ENCODE results near the gene PRPF40A. TPM values are rescaled to one million over a fixed set of nuclear protein-coding genes. Genes with fewer than 3 reads are reported as not detected.
A peak's percentile ranks its signal among the peaks of the same experiment; 100 is the strongest.
"Not testable (repeated sequence)": the region's sequence is repeated elsewhere in the genome, so short reads cannot be mapped to it uniquely, and the experiment has no call there.

PRPF40A gene
- total RNA-seq, 2 donors from 2014 or later: 124 to 150 TPM

DNA sequence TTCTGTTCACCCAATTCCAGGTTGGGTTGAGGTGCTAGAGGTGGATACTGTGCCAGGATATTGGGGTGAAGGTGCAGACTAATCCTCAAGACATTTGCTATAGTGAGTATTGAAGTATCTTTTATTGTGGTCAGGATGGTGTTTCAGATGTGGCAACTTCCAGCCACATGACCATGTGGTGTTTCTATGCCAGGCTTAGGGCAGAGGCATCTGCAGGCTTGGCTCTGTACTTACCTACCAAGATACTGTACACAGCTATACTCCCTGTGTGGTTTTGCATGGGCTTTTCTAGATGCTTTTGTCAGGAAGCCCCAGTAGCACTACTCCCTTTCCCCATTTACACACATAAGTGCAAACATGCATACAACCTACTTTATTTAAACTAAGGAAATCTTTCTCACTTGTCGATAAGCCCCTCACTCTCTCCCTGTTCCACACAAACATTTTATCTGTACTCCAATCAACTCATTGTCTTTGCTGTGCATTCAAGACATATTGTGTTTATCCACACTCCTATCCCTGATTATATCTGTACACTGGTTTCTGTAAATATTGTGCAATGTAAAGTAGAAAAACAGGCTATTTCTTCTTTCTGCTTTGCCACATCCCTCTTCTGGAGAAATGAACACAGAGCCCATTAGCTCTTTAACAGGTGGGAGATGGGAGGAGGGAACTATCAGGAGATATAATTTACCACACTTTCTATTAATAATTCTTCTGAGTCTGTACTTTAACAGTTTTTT, 13.5 kb upstream of the PRPF40A start:
- DNase-seq (ENCODE audit: low spot score): peak; percentile 75
- Mint-ChIP-seq H3K27ac (peak overlapping the region; percentile 4 to 81), H3K36me3 (no peaks in the 10 kb centered on the region), H3K4me3 (peak overlapping the region; percentile 43), H3K27me3 (no peaks in the 10 kb centered on the region), H3K4me1 (ENCODE audit: low read depth in 2 of 2) (peaks cover 16 to 30% of the 10 kb centered on the region in 2 donors), H3K9me3 (no peaks in the 10 kb centered on the region)
- peak; percentile 95 to 98 for ATAC-seq

DNA sequence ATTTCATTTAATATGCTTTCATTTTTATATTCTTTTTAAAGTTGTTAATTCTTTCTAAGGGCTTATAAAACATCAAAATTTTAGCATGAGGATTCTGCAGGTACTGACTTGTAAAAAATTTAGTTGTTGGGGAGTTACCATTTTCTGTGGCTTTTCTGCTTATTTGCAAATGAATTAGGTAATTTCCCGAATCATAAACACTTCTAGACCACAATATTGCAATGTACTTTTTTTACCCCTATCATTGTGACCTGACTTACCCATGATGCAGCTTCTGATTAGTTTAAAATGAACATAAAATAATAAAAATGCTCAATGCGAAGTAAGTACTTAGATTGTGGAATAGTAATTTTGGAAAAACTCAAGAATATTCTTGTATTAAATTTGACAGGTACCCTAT, 12.6 kb upstream of the PRPF40A start:
- Mint-ChIP-seq H3K9me3 (no peaks in the 10 kb centered on the region), H3K36me3 (no peaks in the 10 kb centered on the region), H3K4me3 (peak overlapping the region; percentile 43), H3K27ac (peak overlapping the region; percentile 4 to 81), H3K4me1 (ENCODE audit: low read depth in 2 of 2) (peaks cover 16 to 30% of the 10 kb centered on the region in 2 donors), H3K27me3 (no peaks in the 10 kb centered on the region)
- ATAC-seq: peak; percentile 56 to 75
- DNase-seq (ENCODE audit: low spot score): no peak

DNA sequence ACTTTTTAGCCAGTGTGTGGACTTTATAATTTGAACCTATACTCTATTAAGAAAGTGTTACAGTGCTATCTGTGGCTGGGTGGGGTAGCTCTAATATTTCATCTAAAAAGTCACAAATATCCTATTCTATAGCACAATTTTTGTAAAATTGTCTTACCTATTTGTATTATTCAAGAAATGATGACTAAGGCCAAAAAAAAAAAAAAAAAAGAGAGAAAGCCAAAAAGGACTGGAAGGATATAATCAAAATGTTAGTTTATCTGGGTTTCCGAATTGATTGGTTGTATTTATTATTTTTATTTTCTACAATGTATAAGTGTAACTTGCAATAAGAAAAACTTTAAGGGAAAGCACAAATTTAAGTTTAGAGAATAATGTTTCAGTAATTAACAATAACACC, 6.7 kb upstream of the PRPF40A start:
- ATAC-seq (no peak), DNase-seq (ENCODE audit: low spot score) (no peak)
- H3K27ac Mint-ChIP-seq: no peak overlapping the region
- H3K36me3 Mint-ChIP-seq: peaks cover 4% of the 10 kb centered on the region
- no peaks in the 10 kb centered on the region for H3K27me3 Mint-ChIP-seq
- H3K4me1 Mint-ChIP-seq (ENCODE audit: low read depth in 2 of 2): peaks cover 22 to 31% of the 10 kb centered on the region in 2 donors
- no peaks in the 10 kb centered on the region for H3K9me3 Mint-ChIP-seq
- H3K4me3 Mint-ChIP-seq: no peak overlapping the region

- not testable (repeated sequence) for H3K9me3 Mint-ChIP-seq
These were observed 5.4 kb upstream of the PRPF40A start for GRCh38 chr2:152722639-152723038.

DNA sequence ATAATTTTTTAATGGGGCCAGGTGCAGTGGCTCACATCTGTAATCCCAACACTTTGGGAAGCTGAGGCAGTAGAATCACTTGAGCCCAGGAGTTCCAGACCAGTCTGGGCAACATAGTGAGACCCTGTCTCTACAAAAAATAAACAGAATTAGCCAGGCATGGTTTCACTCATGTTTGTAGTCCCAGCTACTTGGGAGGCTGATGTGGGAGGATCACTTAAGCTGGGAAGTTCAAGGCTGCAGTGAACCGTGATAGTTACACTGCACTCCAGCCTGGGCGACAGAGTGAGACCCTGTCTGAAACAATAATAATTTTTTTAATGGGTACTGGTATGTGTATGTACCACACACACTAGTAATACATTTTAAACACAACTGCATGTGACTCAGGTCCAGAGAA, 3.5 kb upstream of the PRPF40A start:
- no peak for DNase-seq (ENCODE audit: low spot score)
- no peak for ATAC-seq
- Mint-ChIP-seq H3K9me3 (no peaks in the 10 kb centered on the region), H3K4me3 (peak overlapping the region; percentile 100), H3K36me3 (peaks cover 16% of the 10 kb centered on the region), H3K27ac (peak overlapping the region in 1 of 2 donors; percentile 93), H3K4me1 (ENCODE audit: low read depth in 2 of 2) (peaks cover 31 to 46% of the 10 kb centered on the region in 2 donors), H3K27me3 (no peaks in the 10 kb centered on the region)

More at GRCh38 chr2:152722639-152723038, 5.4 kb upstream of the PRPF40A start:
- not testable (repeated sequence) for DNase-seq (ENCODE audit: low spot score); H3K27ac Mint-ChIP-seq; ATAC-seq; H3K36me3 Mint-ChIP-seq; H3K4me3 Mint-ChIP-seq; H3K27me3 Mint-ChIP-seq
- H3K4me1 Mint-ChIP-seq (ENCODE audit: low read depth in 2 of 2): peaks cover 24 to 32% of the 10 kb centered on the region in 2 donors

DNA sequence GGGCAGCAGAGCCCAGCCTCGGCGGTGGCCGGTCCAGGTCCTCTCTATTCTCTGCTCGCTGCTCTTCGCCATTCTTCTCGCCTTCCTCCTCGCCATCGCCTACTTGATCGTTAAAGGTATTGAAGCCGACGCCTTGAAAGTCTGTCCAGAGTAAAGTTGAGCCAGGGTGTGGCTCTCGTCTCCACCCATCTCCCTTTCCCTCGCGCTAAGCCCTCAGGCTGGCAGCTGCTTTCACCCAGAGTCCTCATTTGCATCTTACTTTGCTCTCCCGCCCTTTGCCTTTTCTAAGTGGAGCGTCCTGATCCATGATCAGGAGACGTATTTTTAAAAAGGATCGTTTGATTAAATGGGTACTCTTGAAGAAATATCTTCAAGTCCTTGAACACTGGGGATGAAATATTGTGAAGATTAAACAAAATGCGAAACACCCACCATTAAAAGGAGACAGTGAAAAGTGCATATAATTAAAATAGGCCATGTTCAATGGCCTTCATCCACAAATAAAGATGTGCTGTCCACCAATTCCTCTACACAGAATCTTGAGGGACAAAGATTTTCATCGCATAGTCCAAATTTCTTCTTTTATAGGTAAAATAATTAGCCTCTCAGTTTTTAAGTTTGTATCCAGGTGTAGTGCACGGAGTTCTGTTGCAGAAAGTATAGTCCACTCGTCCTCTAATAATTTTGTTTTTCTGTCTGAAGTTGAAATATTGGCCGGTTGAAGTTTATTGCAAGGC, 1.8 kb upstream of the PRPF40A start:
- no peaks in the 10 kb centered on the region for H3K27me3 Mint-ChIP-seq
- peaks cover 23% of the 10 kb centered on the region for H3K36me3 Mint-ChIP-seq
- DNase-seq (ENCODE audit: low spot score) (no peak), ATAC-seq (no peak)
- peak overlapping the region; percentile 93 to 96 for H3K27ac Mint-ChIP-seq
- peaks cover 36 to 53% of the 10 kb centered on the region in 2 donors for H3K4me1 Mint-ChIP-seq (ENCODE audit: low read depth in 2 of 2)
- H3K9me3 Mint-ChIP-seq: no peaks in the 10 kb centered on the region
- H3K4me3 Mint-ChIP-seq: peak overlapping the region; percentile 100

DNA sequence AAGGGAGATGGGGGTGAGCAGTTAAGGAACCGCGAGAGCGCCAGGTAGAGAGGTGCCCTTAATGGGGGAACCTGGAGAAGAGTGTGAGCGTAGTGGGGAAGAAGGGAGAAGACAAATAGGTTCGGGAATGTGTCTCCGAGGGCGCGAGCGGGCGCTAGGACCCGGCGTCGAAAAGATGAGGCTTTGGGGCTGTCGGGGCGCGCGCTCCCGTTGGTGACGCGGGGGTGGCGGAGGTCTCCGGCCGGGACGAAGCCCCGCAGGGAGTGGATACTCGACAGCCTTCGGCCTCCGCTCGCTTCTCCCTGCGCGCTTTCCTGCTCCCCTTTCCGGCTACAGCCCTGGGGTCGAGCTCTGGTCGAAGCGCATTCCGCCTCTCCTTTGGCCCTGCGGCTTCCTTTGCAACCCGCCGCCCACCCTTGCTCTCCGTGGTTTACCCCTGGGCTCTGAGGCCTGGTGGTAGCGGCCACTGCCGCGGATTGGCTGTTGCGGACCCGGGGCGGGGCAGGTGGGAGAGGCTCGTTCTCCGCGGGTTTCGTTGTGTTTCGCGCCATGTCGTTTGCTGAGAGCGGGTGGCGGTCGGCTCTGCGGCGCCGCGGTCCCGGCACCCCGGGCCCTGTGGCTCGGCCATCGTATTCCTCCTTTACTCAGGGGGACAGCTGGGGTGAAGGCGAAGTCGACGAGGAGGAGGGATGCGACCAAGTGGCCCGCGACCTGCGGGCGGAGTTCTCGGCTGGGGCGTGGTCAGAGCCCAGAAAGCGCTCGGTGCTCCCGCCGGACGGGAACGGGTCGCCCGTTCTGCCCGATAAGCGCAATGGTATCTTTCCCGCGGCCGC, 1.0 kb upstream of the PRPF40A start, which contains the start of gene ARL6IP6:
Gene ARL6IP6 (plus strand): TSS at position 545 of the 833 bp plus-strand sequence. CDS start 5 bp downstream, at position 550.
- peak within 1 kb of the TSS; percentile 93 to 96 for H3K27ac Mint-ChIP-seq
- H3K27me3 Mint-ChIP-seq: no peaks in the 10 kb centered on the region
- H3K9me3 Mint-ChIP-seq: no peaks in the 10 kb centered on the region
- H3K36me3 Mint-ChIP-seq: peaks cover 28% of the 10 kb centered on the region
- DNase-seq (ENCODE audit: low spot score) (peak; percentile 97), ATAC-seq (peak; percentile 82 to 86)
- peaks cover 36 to 53% of the 10 kb centered on the region in 2 donors for H3K4me1 Mint-ChIP-seq (ENCODE audit: low read depth in 2 of 2)
- peak within 1 kb of the TSS; percentile 100 for H3K4me3 Mint-ChIP-seq

DNA sequence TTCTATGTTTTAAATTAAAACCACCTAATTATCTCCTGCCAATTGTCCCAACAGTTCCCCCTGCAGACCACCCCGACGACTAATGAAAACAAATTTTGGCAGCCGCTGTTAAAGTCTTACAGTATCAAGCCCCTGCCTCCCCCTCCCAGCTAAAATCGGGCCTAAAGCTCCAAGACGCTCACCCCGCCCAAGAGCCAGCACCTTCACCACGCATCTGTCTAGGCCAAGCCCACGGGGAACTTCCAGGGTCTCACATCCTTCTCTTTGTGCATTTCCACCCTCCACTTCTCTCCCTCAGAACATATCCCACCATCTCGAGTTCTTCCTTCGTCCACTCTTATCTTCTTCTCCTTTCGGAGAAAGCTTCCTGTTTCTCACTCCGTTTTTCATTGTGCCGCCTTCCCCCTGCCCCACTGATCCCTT, 445 bp downstream of the PRPF40A start:
- DNase-seq (ENCODE audit: low spot score) (no peak), ATAC-seq (no peak)
- Mint-ChIP-seq H3K36me3 (peaks cover 34% of the 10 kb centered on the region), H3K4me3 (peak overlapping the region; percentile 100), H3K27me3 (no peaks in the 10 kb centered on the region), H3K9me3 (no peaks in the 10 kb centered on the region), H3K4me1 (ENCODE audit: low read depth in 2 of 2) (peaks cover 38 to 52% of the 10 kb centered on the region in 2 donors), H3K27ac (peak overlapping the region; percentile 93 to 96)

GRCh38 chr2:152715854-152716428, 1.3 kb downstream of the PRPF40A start:
- Mint-ChIP-seq H3K4me1 (ENCODE audit: low read depth in 2 of 2) (peaks cover 36 to 51% of the 10 kb centered on the region in 2 donors), H3K9me3 (no peaks in the 10 kb centered on the region), H3K36me3 (peaks cover 38% of the 10 kb centered on the region), H3K27ac (peak overlapping the region; percentile 93 to 96), H3K27me3 (no peaks in the 10 kb centered on the region), H3K4me3 (peak overlapping the region; percentile 100)
- DNase-seq (ENCODE audit: low spot score): no peak
- ATAC-seq: no peak

DNA sequence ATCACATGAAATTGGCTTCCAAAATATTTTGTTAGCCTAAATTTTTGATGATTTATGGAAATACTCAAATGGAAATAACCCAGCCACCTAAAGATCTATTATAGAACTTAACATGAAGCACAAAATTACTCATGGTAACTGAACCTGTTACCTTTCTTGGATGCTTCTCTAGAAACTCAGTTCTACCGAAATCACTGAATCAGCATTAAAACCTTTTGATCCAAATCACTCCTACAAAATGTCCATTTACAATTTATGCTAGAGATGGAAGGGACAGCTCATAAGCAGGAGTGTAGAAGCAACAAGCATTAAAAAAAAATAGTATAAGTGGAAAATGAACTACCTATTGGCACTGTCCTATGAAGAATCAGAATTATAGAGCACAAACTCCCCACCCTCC, 2.1 kb downstream of the PRPF40A start:
- Mint-ChIP-seq H3K36me3 (peaks cover 41% of the 10 kb centered on the region), H3K4me1 (ENCODE audit: low read depth in 2 of 2) (peaks cover 29 to 44% of the 10 kb centered on the region in 2 donors), H3K27ac (no peak overlapping the region), H3K9me3 (no peaks in the 10 kb centered on the region), H3K27me3 (no peaks in the 10 kb centered on the region), H3K4me3 (peak overlapping the region; percentile 64)
- ATAC-seq (no peak), DNase-seq (ENCODE audit: low spot score) (no peak)

DNA sequence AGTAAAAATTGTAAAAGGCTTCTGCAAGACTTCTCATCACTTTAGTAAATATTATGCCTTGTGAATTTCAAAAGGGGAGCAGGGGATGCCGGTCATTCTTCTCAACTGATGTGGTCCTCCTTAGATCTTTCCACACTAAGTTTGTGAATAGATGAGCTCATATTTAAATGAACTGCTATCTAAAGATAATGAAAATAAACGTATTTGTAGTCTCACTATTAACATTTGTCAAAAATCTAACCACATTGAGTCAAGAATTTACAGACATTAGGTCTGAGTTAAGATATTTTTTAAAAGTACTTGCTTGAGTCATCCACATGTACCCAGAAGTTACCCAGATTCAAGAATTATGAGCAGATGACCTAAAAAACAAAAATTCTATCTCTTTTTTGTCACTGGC, 6.5 kb downstream of the PRPF40A start:
- H3K27me3 Mint-ChIP-seq: no peaks in the 10 kb centered on the region
- DNase-seq (ENCODE audit: low spot score) (no peak), ATAC-seq (no peak)
- H3K4me3 Mint-ChIP-seq: no peak overlapping the region
- H3K27ac Mint-ChIP-seq: no peak overlapping the region
- peaks cover 38 to 50% of the 10 kb centered on the region in 2 donors for H3K4me1 Mint-ChIP-seq (ENCODE audit: low read depth in 2 of 2)
- H3K9me3 Mint-ChIP-seq: no peaks in the 10 kb centered on the region
- H3K36me3 Mint-ChIP-seq: peaks cover 43% of the 10 kb centered on the region

DNA sequence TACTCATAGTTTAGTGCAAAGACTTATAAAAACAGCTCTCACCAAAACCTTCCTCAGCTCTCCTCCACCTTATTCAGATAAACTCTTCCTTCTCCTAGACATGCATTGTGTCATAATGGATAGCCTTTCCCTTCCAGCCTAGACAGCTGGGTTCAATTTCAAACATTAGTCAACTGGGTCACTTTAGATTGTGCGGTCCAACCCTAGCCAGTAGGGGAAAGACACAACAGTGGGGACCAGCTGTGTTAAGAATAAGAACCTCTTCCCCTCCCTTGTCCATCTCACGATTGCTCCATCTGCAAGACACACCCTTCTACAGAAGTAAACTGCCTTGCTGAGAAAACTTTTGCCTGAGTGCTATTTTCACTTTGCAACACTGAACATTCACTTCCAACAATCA, 8.5 kb downstream of the PRPF40A start:
- no peaks in the 10 kb centered on the region for H3K9me3 Mint-ChIP-seq
- no peak overlapping the region for H3K27ac Mint-ChIP-seq
- DNase-seq (ENCODE audit: low spot score): no peak
- no peak overlapping the region for H3K4me3 Mint-ChIP-seq
- no peak for ATAC-seq
- peaks cover 33% of the 10 kb centered on the region for H3K36me3 Mint-ChIP-seq
- H3K4me1 Mint-ChIP-seq (ENCODE audit: low read depth in 2 of 2): peaks cover 34 to 46% of the 10 kb centered on the region in 2 donors
- H3K27me3 Mint-ChIP-seq: no peaks in the 10 kb centered on the region

DNA sequence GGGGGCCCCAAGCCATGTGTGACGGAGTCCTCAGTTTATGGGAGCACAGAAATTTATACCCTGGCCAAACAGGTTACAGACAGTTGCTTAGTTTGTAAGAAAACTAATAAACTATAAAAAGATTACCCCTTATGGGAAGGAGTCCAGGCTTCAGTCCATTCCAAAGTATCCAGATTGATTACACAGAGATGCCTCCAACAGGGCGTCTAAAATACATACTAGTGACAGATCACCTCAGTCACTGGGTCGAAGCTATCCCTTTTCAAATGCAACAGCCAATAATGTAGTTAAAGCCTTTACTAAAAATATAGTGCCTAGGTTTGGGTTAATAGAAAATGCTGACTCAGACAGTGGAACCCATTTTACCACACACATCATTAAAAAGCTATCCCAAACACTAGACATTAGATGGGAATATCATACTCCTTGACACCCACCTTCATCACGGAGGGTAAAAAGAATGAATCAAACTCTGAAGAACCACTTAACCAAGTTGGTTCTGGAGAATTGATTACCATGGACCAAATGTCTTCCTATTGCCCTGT, 10.7 kb downstream of the PRPF40A start:
- Mint-ChIP-seq H3K36me3 (peaks cover 29% of the 10 kb centered on the region), H3K27ac (no peak overlapping the region), H3K4me1 (ENCODE audit: low read depth in 2 of 2) (peaks cover 49 to 59% of the 10 kb centered on the region in 2 donors), H3K27me3 (no peaks in the 10 kb centered on the region), H3K4me3 (no peak overlapping the region), H3K9me3 (no peaks in the 10 kb centered on the region)
- no peak for ATAC-seq
- DNase-seq (ENCODE audit: low spot score): no peak

All from natural killer cell treated with Interleukin-12 subunit alpha and Interleukin-12 subunit beta and Interleukin-15 and Interleukin-18, amount 100 ng/mL, for 72 hours (primary cell).